ENCODE data around the gene PTPRM.
"Not testable (repeated sequence)": the region's sequence is repeated elsewhere in the genome, so short reads cannot be mapped to it uniquely, and the experiment has no call there.

PTPRM gene

DNA sequence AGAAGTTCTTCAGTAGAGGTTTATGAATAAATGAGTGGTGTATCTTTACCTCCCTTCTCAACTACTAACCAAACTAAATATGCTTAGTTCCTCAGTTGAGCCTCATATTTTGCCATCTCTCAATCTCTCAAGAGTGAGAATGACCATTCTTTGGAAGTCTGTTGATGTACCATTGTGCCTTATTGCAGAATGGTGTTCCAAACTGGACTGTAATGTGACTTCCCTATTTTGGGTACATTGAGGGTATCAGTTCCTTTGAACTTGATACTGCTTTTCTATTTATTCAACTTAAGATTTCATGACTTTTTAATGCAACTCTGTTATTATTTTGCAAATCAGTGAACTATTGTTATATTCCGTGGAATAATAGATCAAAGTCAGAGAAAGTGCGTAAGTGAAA is 159.4 kb downstream of the PTPRM start:
- no peak for DNase-seq (ENCODE audit: low spot score)

DNA sequence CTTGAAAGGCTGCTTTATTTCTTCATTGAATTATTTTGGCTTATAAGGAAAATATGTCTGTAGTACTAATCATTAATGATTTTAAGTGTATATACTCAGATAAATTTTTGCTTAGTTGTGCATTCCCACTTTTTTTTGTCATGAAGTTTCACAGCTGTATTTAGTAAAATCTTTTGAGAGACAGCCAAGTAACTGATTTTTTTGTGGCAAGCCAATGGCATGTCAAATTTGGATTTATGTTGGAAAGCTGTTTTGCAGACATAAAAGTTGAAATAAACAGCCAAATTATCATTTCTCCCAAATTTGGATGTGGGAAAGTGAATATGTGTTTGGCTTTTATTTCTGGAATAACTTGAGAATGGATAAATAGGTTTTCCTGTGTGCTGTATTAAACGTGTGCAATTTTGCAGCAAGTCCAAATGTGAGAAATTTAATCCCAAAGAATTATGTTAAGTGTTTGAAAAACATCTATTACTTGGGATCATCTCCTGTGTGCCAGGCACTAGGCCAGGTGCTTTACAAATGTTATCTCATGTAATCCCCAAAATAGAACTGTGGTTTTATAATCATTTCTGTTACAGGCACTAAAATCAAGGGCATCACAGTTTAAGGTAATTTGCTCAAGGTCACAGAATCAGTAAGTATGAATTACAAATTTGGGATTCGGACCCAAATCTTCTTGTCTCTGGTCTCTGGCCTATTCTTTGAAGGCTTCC is 160.4 kb downstream of the PTPRM start:
- DNase-seq (ENCODE audit: low spot score), result no peak

DNA sequence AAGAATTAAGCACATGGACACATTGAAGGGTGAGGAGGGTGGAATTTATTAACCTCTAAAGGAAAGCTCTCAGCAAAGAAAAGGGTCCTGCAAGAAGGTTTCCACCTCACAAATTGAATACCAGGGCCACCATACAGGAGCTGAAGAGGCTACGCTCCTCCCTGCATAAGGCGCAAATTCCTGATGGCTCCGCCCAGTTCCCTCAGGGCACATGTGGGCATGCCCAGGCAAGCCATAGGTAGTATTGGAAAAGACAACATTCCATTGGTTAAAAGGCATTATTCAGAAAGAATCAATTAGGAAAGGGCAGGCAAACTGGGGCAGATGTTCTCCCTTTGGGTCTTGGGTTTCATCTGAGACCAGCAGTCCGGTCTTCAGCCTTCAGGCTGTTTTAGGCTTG is 161.2 kb downstream of the PTPRM start:
- no peak for DNase-seq (ENCODE audit: low spot score)

DNA sequence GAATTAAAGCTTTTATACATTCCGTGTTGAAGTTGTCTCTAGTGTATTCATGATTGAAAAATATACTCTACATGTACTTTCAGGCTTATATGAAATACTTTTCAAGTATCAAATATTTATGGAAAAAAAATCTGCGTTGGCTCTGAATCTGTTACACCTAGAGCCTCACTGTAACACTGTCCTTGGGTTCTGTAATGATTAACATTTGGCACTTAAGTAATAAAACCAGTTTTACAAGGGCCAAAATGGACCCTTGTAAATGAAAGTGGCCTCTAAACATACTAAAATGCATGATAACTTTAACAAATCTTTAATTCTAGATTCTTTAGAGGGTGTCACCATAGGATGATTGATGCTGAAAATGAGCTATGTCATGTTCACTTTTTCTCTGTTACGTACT is 162.8 kb downstream of the PTPRM start:
- DNase-seq (ENCODE audit: low spot score), result no peak

DNA sequence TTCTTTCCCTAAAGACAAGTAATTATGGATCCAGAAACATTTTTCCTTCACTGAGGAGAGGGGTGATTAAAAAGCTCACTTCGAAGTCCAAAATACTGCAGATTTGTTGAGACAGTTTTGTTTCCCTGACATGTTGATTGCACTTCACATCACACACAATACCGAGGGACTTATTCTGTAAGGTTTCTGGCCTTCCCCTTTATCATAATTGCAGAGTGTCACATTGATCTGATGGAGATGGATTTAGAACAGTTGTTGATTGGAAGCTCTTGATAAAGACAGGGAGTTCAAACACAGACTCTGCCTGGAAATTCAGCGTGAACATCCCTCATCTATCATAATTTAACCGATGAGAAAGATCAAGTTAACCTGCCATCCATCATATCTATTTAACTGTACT is 163.6 kb downstream of the PTPRM start:
- no peak for DNase-seq (ENCODE audit: low spot score)

DNA sequence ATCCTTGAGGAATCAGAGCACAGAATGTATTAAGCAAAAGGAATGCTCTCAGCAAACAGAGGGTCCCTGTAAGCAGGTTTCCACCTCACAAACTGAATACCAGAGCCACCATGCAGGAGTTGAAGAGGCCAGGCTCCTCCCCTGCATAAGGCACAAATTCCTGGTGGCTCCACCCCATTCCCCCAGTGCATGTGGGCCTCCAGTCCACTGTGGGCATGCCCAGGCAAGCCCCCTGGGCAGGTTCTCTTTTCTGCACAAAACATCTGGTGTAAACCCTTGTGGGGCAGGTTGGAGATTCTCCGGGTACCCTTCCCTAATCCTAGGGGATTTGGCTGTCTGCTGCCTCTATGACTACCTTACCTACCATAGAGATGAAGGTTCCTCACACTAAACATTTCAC is 166.5 kb downstream of the PTPRM start:
- no peak for DNase-seq (ENCODE audit: low spot score)

DNA sequence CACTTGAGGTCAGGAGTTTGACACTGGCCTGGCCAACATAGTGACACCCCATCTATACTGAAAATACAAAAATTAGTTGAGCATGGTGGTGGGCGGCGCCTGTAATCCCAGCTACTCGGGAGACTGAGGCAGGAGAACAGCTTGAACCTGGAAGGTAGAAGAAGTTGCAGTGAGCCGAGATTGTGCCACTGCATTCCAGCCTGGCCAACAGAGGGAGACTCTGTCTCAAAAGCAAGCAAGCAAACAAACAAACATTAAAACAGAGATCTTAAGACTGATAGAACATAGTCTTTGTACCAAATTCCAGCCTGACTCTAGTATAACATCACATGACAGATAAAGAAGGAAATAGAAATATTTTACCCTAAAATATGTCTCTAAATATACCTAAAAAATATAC is 168.1 kb downstream of the PTPRM start:
- no peak for DNase-seq (ENCODE audit: low spot score)

DNA sequence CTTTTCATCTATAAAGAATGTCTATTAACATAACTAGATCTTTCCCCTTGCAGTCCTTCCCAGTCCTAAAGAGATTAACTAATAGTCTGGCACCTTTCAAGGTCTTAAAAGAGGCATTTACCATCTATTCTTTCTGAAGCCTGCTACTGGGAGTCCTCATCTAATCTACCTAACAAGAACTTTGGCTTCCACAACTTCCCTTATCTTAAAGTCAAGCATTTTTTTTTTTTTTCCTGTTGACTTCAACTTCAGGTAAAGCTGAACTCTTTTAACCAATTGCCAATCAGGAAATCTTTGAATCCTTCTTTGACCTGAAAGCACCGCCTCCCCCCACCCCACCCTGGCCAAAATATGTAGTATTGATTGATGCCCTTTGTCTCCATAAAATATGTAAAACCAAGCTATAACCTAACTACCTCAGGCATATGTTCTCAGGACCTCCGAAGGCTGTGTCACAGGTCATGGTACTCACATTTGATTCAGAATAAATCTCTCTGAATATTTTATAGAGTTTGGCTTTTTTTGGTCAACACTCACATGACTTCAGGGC is 168.6 kb downstream of the PTPRM start:
- no peak for DNase-seq (ENCODE audit: low spot score)

DNA sequence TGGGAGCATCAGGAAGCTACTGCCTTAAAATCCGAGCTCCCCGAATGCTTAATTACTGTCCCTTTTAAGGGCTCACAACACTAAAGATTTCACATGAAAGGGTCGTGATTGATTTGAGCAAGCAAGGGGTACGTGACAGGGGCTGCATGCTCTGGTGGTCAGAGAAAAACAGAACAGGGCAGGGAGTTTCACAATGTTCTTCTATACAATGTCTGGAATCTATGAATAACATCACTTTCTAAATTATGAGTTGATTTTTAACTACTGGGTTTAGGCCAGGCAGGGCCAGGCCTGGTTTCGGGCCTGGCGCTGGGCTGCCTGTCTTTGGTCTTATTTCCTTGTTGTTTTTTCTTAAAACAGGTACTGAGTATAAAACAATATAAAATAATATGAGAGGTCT is 169.4 kb downstream of the PTPRM start:
- DNase-seq (ENCODE audit: low spot score), result not testable (repeated sequence)

DNA sequence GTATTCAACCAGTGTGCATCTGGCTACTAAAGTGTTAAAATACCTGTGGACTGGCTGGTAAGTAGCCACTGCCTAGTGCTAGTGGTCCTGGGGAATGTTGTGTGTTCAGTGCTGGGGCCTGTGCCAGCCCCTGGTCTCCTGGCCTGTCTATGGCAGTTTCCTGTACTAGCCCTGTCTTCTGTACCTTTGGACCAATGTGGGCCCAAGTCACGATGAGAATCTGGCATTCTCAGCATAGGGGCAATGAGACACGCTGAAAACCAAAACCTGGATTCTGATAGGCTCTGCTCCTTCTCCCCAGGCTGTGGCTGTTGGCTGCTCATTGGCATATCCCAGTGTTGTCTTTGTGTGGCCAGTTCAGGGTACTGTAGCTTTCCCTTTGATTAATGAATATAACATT is 170.4 kb downstream of the PTPRM start:
- DNase-seq (ENCODE audit: low spot score), result no peak

DNA sequence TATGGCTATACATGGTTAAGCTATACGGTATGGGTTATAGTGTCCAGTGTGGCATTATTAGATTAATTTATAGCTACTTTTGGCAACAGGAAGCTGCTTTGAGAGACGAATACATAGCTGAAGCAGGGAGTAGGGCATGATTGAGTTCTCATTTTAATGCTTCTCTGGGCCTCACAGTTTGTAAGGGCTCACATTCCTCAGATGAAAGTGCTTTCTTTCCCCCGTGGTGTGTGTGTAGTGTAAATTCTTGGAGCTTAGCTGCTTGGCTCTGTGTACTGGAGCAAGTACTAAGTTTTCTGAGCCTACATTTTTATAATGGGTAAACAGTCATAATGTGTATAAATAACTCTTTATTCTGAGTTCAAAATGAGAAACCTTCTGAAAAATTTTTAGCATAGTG is 173.7 kb downstream of the PTPRM start:
- DNase-seq (ENCODE audit: low spot score), result peak; percentile 11

DNA sequence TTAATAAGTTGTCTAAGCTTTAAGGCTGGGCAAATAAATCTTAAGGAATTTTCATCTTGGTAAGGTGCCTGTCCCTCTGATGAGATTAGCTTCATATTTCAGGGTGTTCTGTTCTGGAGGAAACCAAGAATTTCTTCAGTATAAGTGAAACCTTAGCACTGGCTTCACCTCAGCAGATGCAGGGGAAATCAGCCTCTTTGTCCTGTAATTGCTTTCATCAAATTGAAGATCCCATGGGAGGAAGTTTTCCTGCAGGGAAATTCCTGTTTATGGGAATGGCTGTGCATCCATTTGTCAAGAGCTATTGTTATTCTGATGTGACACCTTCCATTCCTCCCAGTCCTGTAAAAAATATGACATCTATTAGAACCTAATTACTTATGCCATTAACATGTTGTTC is 174.5 kb downstream of the PTPRM start:
- DNase-seq (ENCODE audit: low spot score), result no peak

DNA sequence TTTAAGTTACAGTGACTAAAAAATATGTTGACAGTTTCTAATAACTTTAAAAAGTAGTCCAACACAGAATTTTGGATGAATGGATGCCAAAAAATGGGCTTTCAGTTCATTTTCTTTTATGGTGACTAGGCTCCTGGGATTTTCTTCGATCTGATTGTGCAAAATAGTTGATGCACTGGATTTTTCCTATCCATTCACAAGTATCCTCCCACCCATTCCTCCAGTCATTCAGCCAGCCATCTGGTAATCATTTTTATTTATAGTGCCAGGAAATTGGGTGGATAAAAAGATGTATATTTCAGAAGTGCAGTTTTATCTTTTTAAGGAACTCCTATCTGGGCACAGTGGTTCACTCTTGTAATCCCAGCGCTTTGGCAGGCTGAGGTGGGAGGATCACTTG is 175.1 kb downstream of the PTPRM start:
- DNase-seq (ENCODE audit: low spot score), result no peak

DNA sequence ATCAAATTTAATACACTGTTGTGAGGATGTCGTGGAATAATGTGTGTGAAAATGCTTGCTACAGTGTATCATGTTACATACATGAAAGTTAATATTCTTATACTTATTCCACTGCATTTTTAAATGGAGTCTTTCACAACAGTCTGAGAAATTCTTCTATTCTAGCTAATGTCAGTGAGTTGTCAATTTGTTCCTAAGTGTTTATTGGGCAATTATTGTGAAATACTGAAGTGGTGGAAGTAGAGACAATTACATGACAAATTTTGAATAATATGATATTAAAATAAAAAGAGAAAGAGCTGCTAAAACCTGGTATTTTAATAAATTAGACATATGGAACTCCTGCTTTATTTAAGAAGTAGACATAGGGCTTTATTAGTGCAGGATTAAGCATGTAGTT is 176.1 kb downstream of the PTPRM start:
- no peak for DNase-seq (ENCODE audit: low spot score)

DNA sequence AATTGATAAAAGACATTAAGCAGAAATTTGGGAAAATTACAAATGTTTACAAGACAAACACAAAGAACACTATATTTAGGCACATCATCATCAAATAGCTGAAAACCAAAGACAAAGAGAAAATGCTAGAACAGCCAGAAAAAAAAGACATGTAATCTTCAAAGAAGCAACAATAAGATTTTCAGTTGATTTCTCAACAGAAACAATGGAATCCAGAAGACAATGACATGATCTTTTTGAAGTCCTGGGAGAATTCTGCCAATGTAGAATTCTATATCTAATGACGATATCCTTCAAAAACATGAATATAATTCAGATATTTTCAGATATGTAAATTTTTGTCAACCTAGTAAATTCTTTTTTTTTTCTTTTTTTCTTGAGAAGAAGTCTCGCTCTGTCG is 179.0 kb downstream of the PTPRM start:
- DNase-seq (ENCODE audit: low spot score), result no peak

DNA sequence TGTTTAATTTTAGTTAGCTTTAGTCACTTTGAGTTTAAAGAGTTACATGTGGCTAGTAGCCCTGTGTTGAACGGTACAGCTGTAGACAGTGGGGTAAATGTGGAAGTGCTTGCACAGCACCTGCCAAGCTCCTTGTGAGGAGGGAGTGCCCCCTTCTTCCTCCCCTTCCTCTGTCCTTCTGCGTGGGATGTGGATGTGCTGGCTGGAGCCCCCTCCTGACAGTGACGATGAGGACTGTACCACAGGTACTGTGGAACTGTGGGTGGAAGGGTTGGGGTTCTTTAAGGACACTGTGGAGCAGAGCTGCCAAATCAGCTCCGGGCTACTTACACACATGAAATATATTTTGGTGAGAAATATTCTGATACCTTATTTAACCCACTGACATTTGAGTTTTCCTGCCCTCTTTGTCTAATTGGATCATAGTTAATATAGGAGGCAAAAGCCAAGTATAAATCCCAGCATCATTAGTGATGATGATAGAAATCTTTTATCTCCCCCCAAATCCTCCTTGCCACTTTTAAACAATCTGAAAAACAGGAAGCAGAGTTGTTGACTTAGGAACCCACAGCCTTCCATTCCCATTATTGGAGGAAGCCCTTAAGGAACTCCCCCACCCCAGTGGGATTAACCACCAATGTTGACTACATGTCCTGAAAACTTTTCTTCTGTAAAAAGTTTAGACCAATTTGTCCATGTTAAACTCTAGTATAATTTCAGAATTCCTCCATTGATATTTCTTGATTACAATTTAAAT is 181.3 kb downstream of the PTPRM start:
- no peak for DNase-seq (ENCODE audit: low spot score)

DNA sequence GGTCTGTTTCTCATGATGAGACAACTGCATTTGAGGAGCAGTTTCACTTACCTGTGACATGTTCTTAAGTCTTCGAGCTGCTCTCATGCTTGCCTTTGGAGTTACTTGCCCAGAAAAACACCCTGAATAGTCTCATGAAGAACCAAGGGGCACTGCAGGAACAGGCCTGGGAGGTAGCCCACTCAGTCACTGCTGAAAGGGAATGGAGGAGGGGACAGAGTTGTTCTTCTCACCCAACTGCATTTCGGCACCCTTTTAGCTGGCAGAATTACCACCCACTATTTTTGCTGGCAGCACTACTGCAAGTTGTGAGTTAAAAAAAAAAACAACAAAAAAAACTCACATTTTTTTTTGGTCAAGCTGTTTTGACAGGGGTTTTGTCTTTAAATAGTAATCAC is 181.9 kb downstream of the PTPRM start:
- DNase-seq (ENCODE audit: low spot score), result no peak

DNA sequence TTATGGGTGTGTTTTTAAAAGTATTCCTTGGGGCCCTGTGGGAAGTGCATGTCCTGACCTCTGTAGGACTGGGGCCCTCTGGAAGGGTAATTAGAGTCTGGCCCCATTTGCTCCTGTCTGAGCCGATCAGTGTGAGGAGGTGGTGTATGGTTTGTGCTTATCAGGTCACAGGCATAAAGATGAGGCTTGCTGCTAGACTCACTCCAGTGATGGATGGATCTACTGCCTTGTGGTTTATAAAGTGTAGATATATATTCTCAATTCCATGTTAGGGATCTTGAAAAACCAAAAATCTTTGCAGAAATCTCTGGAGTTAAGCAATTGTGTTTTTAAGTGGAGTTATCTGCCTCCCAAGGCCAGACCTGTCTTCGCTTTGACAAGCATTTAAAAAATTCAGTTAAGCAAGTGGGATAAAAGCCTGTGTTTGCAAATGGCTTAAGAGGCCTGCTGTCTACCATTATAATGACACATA is 182.4 kb downstream of the PTPRM start:
- no peak for DNase-seq (ENCODE audit: low spot score)

DNA sequence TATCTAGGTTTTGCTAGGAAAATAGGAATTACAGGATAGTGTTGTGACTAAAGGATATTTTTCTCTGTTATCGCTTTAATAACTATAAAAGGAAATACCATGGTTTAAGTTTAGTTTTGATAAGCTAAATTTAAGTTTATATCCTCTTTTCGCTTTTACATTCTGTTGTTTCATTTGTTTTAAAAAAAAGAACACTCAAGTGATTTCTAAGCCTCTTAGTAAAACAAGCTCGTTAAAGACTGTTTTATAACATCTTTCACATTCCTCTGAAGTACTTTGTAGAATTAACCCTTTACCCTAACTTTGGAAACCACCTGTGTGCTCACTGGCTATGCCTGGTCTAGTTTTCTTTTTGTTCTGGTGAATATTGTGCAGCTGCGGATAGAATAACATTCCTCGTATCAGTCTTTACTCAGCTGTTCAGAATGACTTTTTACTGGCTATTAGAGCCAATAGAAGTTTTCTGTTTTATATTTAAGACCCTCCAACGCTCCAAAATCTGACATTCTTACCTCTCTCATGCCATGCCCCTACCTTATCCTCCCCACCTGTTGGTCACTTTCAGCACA is 183.1 kb downstream of the PTPRM start:
- DNase-seq (ENCODE audit: low spot score), result no peak

DNA sequence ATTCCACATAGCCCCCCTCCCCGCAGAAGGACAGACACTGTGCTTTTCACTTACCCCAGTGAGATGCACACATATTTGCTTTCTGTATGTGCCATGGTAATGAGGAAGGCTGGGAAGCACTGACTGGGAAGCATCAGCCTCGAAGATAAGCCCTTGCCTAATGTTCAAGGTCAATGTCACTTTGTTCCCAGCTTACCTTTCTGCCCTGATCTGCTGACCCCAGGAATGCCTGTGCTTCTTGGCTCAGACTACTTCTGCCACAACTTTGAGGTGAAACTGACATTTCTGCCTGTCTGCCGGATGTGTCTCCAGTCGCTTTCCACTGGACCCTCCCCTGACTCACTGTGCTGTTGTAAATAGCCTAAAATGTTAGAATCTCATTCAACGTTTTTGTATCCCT is 183.8 kb downstream of the PTPRM start:
- no peak for DNase-seq (ENCODE audit: low spot score)

DNA sequence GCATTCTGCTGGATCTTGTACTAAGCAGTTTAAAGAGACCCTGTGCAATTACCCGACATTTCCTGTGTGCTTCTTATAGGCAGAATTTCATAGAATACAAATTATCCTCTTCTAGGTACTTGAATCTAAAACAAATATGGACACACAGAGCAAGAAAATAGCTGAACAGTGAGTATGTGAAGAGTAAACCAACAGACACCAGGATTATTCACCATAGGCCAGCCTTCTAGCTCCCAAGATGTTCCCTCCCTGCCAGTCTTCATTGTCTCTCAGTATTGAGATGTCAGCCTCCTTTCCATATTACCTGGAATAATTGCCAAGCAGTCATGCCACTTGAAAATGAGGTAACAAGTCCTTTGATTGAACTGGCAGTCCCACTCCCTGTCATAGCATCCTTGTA is 187.1 kb downstream of the PTPRM start:
- DNase-seq (ENCODE audit: low spot score), result no peak

DNA sequence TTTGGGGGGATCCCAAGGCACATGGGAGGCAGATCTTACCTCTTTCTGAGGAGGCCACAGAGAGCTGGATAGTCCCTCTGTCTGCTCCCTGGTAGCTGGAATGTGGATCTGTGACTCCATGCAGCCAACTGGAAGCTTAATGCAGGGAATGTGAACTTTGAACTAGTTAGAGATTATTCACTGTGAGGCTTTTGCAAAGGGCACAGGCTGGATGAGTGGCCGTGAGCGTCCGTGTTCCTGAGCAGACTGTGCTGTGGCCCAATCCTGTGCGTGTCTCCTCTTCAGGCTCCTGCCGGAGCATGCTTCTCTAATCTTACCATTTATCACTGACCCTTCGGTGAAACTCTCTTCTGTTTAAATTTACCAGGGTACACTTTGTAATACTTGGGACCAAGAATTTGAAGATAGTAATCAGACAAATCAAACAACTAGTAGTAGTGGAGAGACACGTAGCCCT is 187.6 kb downstream of the PTPRM start:
- no peak for DNase-seq (ENCODE audit: low spot score)

Measured in AG08395 (cell line).